KMS-11 (cell line): ENCODE results near the gene FURIN.

Source experiments
- H2AFZ ChIP-seq: fragments of 200-600 bp; sonication (generic); 2 replicates; pipeline ENCODE4 v1.6.1; 2016; ENCODE audit warnings: antibody characterized with exemption, mixed run types, low read depth
- H3K27ac ChIP-seq: fragments of 200-600 bp; sonication (generic); 2 replicates; pipeline ENCODE4 v1.6.1; 2016; ENCODE audit warnings: mild to moderate bottlenecking, mixed run types
- H3K27me3 ChIP-seq: fragments of 200-600 bp; sonication (generic); 2 replicates; pipeline ENCODE4 v1.6.1; 2017; ENCODE audit warnings: mild to moderate bottlenecking, low read depth, mixed run types, moderate library complexity; ENCODE audit not compliant: insufficient read depth
- H3K36me3 ChIP-seq: fragments of 200-600 bp; sonication (generic); 2 replicates; pipeline ENCODE4 v1.6.1; 2017; ENCODE audit warnings: mild to moderate bottlenecking, mixed run types; ENCODE audit not compliant: insufficient read depth
- H3K4me1 ChIP-seq: fragments of 200-600 bp; sonication (generic); 2 replicates; pipeline ENCODE4 v1.6.1; 2016; ENCODE audit warnings: mild to moderate bottlenecking, low read depth, mixed run types; ENCODE audit not compliant: poor library complexity, severe bottlenecking
- H3K4me2 ChIP-seq: fragments of 200-600 bp; sonication (generic); 2 replicates; pipeline ENCODE4 v1.7.0; 2016; ENCODE audit warnings: mild to moderate bottlenecking, mixed run types
- H3K4me3 ChIP-seq: fragments of 200-600 bp; sonication (generic); IDR thresholded peaks from 2 replicates; pipeline ENCODE4 v1.6.1; 2017; ENCODE audit warnings: low read depth, low read length, mixed read lengths; ENCODE audit not compliant: insufficient read depth
- H3K79me2 ChIP-seq: fragments of 200-600 bp; sonication (generic); 2 replicates; pipeline ENCODE4 v1.6.1; 2016; ENCODE audit warnings: low read depth, mixed run types; ENCODE audit not compliant: insufficient read depth
- H3K9ac ChIP-seq: fragments of 200-600 bp; sonication (generic); 2 replicates; pipeline ENCODE4 v1.6.1; 2016; ENCODE audit warnings: mild to moderate bottlenecking, mixed run types
- H4K20me1 ChIP-seq: fragments of 200-600 bp; sonication (generic); 2 replicates; pipeline ENCODE4 v1.6.1; 2016; ENCODE audit warnings: mild to moderate bottlenecking, mixed run types; ENCODE audit not compliant: insufficient read depth
- TF ChIP-seq, protein P1 (sequence below): fragments of 200-600 bp; sonication (generic); conservative IDR thresholded peaks from 2 replicates; pipeline ENCODE4 v1.6.1; 2017; ENCODE audit warnings: low read depth, mild to moderate bottlenecking, antibody characterized with exemption, low read length, moderate library complexity, mixed read lengths

FURIN gene

DNA sequence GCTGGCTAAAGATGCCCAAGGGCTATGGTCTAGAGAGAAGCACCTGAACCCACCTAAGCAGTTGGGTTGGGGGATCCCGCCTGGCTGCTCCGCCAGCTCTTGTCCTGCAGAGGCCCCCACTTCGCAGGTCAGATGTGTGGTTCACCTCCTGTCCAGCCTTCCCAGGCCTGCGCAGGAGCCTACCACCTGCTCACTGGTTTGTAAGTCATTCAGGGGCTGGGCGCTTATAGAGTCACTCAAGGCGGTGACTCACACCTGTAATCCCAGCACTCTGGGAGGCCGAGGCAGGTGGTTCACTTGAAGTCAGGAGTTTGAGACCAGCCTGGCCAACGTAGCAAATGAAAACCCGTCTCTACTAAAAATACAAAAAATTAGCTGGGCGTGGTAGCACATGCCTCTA is 3.9 kb upstream of the FURIN start:
- H3K79me2 ChIP-seq: no peaks in the 10 kb centered on the region
- H3K4me1 ChIP-seq: peaks cover 9% of the 10 kb centered on the region
- TF ChIP-seq, protein P1, sequence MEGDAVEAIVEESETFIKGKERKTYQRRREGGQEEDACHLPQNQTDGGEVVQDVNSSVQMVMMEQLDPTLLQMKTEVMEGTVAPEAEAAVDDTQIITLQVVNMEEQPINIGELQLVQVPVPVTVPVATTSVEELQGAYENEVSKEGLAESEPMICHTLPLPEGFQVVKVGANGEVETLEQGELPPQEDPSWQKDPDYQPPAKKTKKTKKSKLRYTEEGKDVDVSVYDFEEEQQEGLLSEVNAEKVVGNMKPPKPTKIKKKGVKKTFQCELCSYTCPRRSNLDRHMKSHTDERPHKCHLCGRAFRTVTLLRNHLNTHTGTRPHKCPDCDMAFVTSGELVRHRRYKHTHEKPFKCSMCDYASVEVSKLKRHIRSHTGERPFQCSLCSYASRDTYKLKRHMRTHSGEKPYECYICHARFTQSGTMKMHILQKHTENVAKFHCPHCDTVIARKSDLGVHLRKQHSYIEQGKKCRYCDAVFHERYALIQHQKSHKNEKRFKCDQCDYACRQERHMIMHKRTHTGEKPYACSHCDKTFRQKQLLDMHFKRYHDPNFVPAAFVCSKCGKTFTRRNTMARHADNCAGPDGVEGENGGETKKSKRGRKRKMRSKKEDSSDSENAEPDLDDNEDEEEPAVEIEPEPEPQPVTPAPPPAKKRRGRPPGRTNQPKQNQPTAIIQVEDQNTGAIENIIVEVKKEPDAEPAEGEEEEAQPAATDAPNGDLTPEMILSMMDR: no peak
- no peak overlapping the region for H3K4me3 ChIP-seq
- H3K4me2 ChIP-seq: no peak overlapping the region
- no peak overlapping the region for H3K9ac ChIP-seq
- H3K27ac ChIP-seq: no peak overlapping the region
- no peaks in the 10 kb centered on the region for H3K36me3 ChIP-seq
- no peak overlapping the region for H2AFZ ChIP-seq
- H4K20me1 ChIP-seq: no peaks in the 10 kb centered on the region
- H3K27me3 ChIP-seq: no peaks in the 10 kb centered on the region

DNA sequence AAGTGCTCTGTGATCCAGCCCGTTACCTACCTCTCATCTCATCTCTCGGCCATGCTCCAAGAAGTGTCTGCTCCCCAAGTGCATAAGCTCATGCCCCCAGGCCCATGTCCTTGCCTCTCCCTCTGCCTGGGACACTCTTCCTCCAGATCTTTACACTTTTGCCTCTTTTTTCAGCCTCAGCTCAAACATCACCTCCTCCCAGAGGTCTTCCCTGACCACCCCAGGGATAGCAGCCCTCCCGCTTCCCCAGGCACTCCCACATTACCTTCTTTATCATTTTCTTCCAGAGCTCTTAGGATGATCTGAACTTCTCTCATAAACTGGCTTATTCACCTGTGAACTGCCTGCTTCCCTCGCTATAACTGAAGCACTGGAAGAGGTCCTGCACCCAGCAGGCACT is 2.7 kb upstream of the FURIN start:
- no peaks in the 10 kb centered on the region for H3K27me3 ChIP-seq
- no peaks in the 10 kb centered on the region for H3K79me2 ChIP-seq
- H3K27ac ChIP-seq: no peak overlapping the region
- H3K4me2 ChIP-seq: no peak overlapping the region
- H4K20me1 ChIP-seq: no peaks in the 10 kb centered on the region
- H3K4me1 ChIP-seq: peaks cover 21% of the 10 kb centered on the region
- no peak overlapping the region for H3K4me3 ChIP-seq
- H2AFZ ChIP-seq: no peak overlapping the region
- TF ChIP-seq, protein P1: no peak
- no peak overlapping the region for H3K9ac ChIP-seq
- H3K36me3 ChIP-seq: no peaks in the 10 kb centered on the region

DNA sequence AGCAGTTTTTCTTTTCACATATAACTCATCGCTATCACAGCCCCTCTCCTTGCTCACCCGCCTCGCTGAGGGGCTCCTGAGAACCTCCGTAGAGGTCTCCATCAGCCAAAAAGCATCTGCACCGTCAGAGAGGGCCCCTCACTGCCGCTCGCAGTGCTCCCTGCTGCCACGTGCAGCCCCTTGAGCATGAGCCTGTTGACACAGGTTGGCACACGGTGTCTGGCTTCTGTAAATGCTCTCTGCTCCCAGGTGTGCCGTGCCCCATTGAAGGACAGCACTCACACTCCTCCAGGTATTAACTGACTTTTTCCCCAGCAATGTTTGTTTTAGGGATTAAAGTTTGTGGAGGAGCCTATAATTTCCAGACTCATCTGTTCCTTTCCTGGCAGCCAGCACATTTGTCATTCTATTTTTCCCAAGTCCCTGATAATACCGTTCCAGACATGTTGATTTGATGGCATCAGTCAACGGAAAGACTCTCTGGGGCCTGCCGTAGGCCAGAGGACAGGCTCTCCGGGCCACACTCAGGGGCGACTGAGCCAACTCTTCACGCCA is 2.1 kb upstream of the FURIN start:
- H4K20me1 ChIP-seq: no peaks in the 10 kb centered on the region
- H3K27me3 ChIP-seq: no peaks in the 10 kb centered on the region
- H3K4me1 ChIP-seq: peaks cover 24% of the 10 kb centered on the region
- H3K36me3 ChIP-seq: no peaks in the 10 kb centered on the region
- TF ChIP-seq, protein P1: no peak
- no peaks in the 10 kb centered on the region for H3K79me2 ChIP-seq
- no peak overlapping the region for H2AFZ ChIP-seq
- no peak overlapping the region for H3K27ac ChIP-seq
- no peak overlapping the region for H3K4me3 ChIP-seq
- H3K4me2 ChIP-seq: no peak overlapping the region
- H3K9ac ChIP-seq: no peak overlapping the region

DNA sequence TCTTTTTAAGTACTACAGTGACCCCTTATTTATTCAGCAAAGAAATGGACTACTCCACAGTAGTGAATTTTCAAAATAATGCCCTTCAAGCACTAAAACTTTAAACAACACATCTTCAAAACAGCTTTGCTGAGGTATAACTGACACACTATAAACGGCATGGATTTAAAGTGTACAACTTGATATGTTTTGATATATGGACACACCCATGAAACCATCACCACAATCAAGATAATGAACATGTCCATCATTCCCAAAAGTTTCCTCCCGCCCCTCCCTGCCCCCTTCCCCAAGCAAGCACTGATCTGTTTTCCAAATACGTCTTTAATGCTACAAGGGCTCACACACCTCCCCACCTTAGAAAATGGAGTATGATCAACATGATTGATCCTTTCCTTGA is 1.6 kb upstream of the FURIN start:
- Histone ChIP-seq H3K9ac (no peak overlapping the region), H3K36me3 (no peaks in the 10 kb centered on the region), H3K4me3 (no peak overlapping the region), H4K20me1 (no peaks in the 10 kb centered on the region), H3K27ac (no peak overlapping the region), H3K79me2 (no peaks in the 10 kb centered on the region), H3K4me1 (peaks cover 24% of the 10 kb centered on the region), H3K27me3 (no peaks in the 10 kb centered on the region), H3K4me2 (no peak overlapping the region), H2AFZ (no peak overlapping the region)
- TF ChIP-seq, protein P1: no peak
